ENCODE measurements around the gene PIGX.

DNA sequence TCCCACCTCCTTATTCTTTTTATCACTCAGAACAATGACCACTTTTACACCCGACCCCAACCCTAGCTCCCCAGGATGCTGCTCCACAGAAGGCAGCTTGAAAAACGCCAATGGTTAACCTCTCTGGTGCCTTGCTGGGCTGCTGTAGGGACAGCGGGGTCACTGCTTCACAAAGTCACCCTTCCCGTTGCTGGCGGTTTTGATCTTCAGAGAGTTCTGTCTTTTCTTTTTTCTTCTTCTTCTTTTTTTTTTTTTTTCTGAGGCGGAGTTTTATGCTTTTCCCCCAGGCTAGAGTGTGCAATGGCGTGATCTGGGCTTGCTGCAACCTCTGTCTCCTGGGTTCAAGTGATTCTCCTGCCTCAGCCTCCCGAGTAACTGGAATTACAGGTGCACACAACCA lies 20.8 kb upstream of the PIGX start:
- TF ChIP-seq FOXK2 (IDR thresholded peaks at IDR 0.05) = no peak
- no peak for TF ChIP-seq ELF4 (IDR thresholded peaks at IDR 0.05)
- no peak for TF ChIP-seq LEF1 (IDR thresholded peaks at IDR 0.05; ENCODE audit: borderline replicate concordance)
- no peak for TF ChIP-seq SP1 (IDR thresholded peaks at IDR 0.05)
- no peak for TF ChIP-seq L3MBTL2 (conservative IDR thresholded peaks at IDR 0.05)
- no peak for TF ChIP-seq SUZ12 (IDR thresholded peaks at IDR 0.05)
